Brain microvascular endothelial cell (primary cell): ENCODE measurements around the gene HIPK4.

Source experiments
- DNase-seq: peaks from one replicate; pipeline ENCODE4 v3.0.0-alpha.2; 2020
- H3K27ac ChIP-seq: fragments of 250-450 bp; sonication (Bioruptor Pico); 2 replicates; pipeline ENCODE4 v1.5.1; 2020; ENCODE audit warnings: mild to moderate bottlenecking, moderate library complexity
- H3K27me3 ChIP-seq: fragments of 250-450 bp; sonication (Bioruptor Pico); replicated peaks from 2 replicates; pipeline ENCODE4 v1.5.1; 2020; ENCODE audit warnings: mild to moderate bottlenecking
- H3K36me3 ChIP-seq: fragments of 250-450 bp; sonication (Bioruptor Pico); replicated peaks from 2 replicates; pipeline ENCODE4 v1.5.1; 2020; ENCODE audit warnings: mild to moderate bottlenecking
- H3K4me3 ChIP-seq: 2 replicates; pipeline ENCODE4 v1.5.1; 2011; ENCODE audit warnings: low read depth, mild to moderate bottlenecking, control low read depth, low read length, moderate library complexity
- in situ Hi-C: cut with HindIII; loops from 2 replicates; pipeline ENCODE4 v1.10.0; 2017; ENCODE audit warnings: low sequenced_read_pairs, low pct_ligation_motif_present
- TF ChIP-seq, protein P1 (sequence below): IDR thresholded peaks from 2 replicates; pipeline ENCODE4 v1.5.1; 2011; ENCODE audit warnings: low read depth, mild to moderate bottlenecking, moderate library complexity, low read length, control low read depth, inconsistent platforms; ENCODE audit errors: missing control alignments

Gene HIPK4

DNA sequence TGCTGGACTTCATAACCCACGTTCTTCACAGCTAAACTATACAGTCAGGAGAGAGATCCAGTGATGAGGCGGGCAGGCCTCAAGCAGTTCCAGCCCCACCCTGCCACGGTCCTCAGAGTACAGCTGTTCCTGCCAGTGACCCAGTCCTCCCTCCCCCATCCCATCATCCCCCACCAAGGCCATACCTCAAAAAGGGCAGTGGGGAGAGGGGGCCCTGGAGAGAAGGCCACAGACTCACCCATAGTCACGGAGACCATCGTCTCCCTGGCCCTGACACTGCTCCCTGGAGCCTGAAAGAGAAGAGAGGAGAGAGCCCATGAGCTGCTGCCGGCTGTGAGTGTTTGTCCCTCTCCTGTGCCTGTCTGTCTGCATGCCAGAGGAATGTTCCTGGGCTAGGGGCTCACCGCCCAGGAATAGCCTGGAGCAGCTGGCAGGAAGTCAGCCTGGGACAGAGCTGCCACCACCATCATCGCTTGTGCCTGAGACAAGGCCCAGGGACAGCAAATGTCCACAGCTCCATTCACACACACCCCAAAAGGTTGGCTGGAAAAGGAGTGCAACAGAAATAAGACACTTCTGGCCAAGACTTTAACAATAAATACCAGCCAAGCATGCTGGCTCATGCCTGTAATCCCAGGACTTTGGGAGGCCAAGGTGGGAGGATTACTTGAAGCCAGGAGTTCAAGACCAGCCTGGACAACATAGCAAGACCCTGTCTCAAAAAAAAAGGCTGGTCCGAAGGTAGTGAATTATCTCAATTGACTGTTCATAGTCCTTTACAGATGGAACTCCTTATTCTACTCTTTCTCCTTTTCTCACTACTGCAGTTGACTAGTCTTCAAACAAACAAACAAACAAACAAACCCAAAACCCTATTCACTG, 48.1 kb downstream of the HIPK4 start:
- Histone ChIP-seq H3K27ac (no peak overlapping the region), H3K36me3 (peaks cover 8% of the 10 kb centered on the region), H3K27me3 (no peaks in the 10 kb centered on the region), H3K4me3 (no peak overlapping the region)
- in situ Hi-C loops: no loop called here
- DNase-seq: no peak
- TF ChIP-seq, protein P1, sequence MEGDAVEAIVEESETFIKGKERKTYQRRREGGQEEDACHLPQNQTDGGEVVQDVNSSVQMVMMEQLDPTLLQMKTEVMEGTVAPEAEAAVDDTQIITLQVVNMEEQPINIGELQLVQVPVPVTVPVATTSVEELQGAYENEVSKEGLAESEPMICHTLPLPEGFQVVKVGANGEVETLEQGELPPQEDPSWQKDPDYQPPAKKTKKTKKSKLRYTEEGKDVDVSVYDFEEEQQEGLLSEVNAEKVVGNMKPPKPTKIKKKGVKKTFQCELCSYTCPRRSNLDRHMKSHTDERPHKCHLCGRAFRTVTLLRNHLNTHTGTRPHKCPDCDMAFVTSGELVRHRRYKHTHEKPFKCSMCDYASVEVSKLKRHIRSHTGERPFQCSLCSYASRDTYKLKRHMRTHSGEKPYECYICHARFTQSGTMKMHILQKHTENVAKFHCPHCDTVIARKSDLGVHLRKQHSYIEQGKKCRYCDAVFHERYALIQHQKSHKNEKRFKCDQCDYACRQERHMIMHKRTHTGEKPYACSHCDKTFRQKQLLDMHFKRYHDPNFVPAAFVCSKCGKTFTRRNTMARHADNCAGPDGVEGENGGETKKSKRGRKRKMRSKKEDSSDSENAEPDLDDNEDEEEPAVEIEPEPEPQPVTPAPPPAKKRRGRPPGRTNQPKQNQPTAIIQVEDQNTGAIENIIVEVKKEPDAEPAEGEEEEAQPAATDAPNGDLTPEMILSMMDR: no peak

DNA sequence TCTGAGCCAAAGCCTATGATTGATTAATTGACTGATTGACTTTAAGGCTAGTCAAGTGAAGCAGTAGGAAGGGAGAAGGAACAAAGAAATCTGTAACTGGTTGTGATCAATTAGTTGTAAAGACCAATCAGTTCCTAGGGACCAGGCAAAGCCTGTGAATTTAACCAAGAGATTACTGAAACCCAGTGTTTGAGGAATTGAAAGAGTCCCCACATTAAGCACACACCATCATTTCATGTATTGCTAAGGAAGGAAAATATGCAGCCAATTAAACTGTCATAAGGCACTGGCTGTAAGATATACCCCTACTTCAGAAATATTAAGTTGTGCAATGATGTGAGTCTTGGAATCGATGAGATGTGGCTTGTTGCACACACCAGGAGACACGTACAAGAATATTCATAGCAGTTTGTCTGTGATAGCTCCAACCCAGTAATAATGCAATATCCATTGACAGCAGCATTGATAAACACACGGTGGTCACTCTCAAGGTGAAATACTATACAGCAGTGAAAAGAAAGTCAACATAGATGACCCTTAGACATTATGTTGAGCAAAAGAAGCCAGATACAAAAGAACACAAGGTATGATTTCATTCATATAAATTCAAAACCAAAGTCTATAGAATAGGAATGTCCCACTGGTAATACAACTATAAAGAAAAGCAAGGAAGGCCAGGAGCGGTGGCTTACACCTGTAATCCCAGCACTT, 50.8 kb downstream of the HIPK4 start:
- no peak for DNase-seq
- in situ Hi-C loops: no loop called here
- Histone ChIP-seq H3K4me3 (no peak overlapping the region), H3K27me3 (no peaks in the 10 kb centered on the region), H3K27ac (no peak overlapping the region), H3K36me3 (peaks cover 17% of the 10 kb centered on the region)
- TF ChIP-seq, protein P1: no peak

DNA sequence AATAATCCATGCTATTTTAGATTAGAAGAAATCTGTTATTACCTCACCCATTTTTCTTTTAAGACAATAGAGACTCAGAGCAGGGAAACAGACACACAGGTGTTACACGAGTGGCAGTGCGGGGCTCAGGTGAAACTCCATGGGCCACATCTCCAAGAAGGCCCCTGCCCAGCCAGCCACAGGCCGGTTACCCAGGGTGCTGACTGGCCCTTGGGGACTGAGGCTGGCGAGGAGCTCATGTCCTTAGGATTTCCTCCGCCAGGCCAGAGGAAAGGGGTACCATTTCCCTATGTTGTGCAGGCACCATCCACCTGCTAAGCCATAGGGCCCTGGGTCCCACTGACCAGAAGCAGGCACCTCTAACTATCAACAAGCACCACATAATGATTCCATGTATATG, 52.4 kb downstream of the HIPK4 start:
- Histone ChIP-seq H3K4me3 (no peak overlapping the region), H3K27ac (no peak overlapping the region), H3K27me3 (no peaks in the 10 kb centered on the region), H3K36me3 (peaks cover 23% of the 10 kb centered on the region)
- no peak for DNase-seq
- TF ChIP-seq, protein P1: no peak
- in situ Hi-C loops: no loop called here

DNA sequence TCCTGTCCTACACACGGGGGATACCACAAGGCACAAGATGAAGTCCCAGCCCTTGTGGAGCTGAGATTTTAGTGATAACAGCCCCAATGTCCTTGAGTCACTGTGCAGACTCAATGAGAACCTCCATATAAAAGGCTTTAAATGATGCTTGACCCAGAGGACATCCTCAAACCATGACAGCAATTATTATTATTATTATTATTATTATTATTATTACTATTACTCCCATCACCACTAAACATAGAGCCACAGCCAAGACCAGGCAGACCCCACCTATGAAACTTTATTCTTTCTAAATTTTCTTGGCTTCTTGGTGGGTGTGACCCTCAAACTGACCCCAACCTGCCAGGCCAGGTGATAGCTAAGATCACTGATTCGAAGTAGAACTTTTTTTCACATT, 52.9 kb downstream of the HIPK4 start:
- in situ Hi-C loops: no loop called here
- TF ChIP-seq, protein P1: no peak
- Histone ChIP-seq H3K27me3 (no peaks in the 10 kb centered on the region), H3K36me3 (peaks cover 26% of the 10 kb centered on the region), H3K4me3 (no peak overlapping the region), H3K27ac (no peak overlapping the region)
- DNase-seq: no peak

DNA sequence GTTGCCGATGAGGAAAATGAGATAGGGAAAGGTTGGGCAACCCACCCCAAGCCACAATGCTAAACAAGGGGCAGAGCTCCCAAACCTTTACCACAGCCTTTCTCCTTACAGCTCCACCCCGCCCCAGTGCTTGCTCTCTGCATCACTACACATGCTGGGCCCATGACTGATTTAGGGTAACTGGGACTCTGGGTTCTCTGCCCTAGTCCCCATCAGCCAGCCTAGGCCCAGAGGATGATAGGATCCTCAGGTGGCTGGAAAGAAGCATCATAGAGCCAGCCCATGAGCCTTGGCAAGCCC, 53.4 kb downstream of the HIPK4 start:
- TF ChIP-seq, protein P1: no peak
- in situ Hi-C loops: no loop called here
- no peak overlapping the region for H3K27ac ChIP-seq

More for the DNA sequence above, 53.4 kb downstream of the HIPK4 start:
- no peaks in the 10 kb centered on the region for H3K27me3 ChIP-seq
- H3K36me3 ChIP-seq: peaks cover 30% of the 10 kb centered on the region
- no peak overlapping the region for H3K4me3 ChIP-seq
- no peak for DNase-seq
